Brain microvascular endothelial cell (primary cell): ENCODE data around the gene HIVEP1.

ENCODE experiments used
- DNase-seq: peaks from one replicate; pipeline ENCODE4 v3.0.0-alpha.2; 2020
- H3K27ac ChIP-seq: fragments of 250-450 bp; sonication (Bioruptor Pico); 2 replicates; pipeline ENCODE4 v1.5.1; 2020; ENCODE audit warnings: mild to moderate bottlenecking, moderate library complexity
- H3K27me3 ChIP-seq: fragments of 250-450 bp; sonication (Bioruptor Pico); replicated peaks from 2 replicates; pipeline ENCODE4 v1.5.1; 2020; ENCODE audit warnings: mild to moderate bottlenecking
- H3K36me3 ChIP-seq: fragments of 250-450 bp; sonication (Bioruptor Pico); replicated peaks from 2 replicates; pipeline ENCODE4 v1.5.1; 2020; ENCODE audit warnings: mild to moderate bottlenecking
- H3K4me3 ChIP-seq: 2 replicates; pipeline ENCODE4 v1.5.1; 2011; ENCODE audit warnings: low read depth, mild to moderate bottlenecking, control low read depth, low read length, moderate library complexity
- CTCF ChIP-seq: IDR thresholded peaks from 2 replicates; pipeline ENCODE4 v1.5.1; 2011; ENCODE audit warnings: low read depth, mild to moderate bottlenecking, moderate library complexity, low read length, control low read depth, inconsistent platforms; ENCODE audit errors: missing control alignments
- in situ Hi-C: cut with HindIII; loops from 2 replicates; pipeline ENCODE4 v1.10.0; 2017; ENCODE audit warnings: low sequenced_read_pairs, low pct_ligation_motif_present

The HIVEP1 gene

GRCh38 chr6:11994875-11995461, 17.1 kb upstream of the HIVEP1 start:
- no peaks in the 10 kb centered on the region for H3K36me3 ChIP-seq
- DNase-seq: no peak
- no peak overlapping the region for H3K4me3 ChIP-seq
- in situ Hi-C loops: no loop called here
- no peaks in the 10 kb centered on the region for H3K27me3 ChIP-seq
- TF ChIP-seq CTCF: no peak
- H3K27ac ChIP-seq: no peak overlapping the region

GRCh38 chr6:11996751-11997150, 15.4 kb upstream of the HIVEP1 start:
- no peak for TF ChIP-seq CTCF
- no peaks in the 10 kb centered on the region for H3K27me3 ChIP-seq
- H3K27ac ChIP-seq: no peak overlapping the region
- no peak for DNase-seq
- no peaks in the 10 kb centered on the region for H3K36me3 ChIP-seq
- in situ Hi-C loops: no loop called here
- H3K4me3 ChIP-seq: no peak overlapping the region

- Histone ChIP-seq H3K27ac (no peak overlapping the region), H3K27me3 (no peaks in the 10 kb centered on the region), H3K4me3 (no peak overlapping the region), H3K36me3 (no peaks in the 10 kb centered on the region)
- no peak for TF ChIP-seq CTCF
- peak; percentile 35 for DNase-seq
- in situ Hi-C loops: no loop called here
Observed at GRCh38 chr6:11999246-11999645, 12.9 kb upstream of the HIVEP1 start.

GRCh38 chr6:12000174-12000573, 11.9 kb upstream of the HIVEP1 start:
- in situ Hi-C loops: loop anchor here (25.0 kb wide), 1 partner anchor 238 kb away; no protein-coding TSS in a partner anchor
- no peak for TF ChIP-seq CTCF
- H3K4me3 ChIP-seq: no peak overlapping the region
- no peaks in the 10 kb centered on the region for H3K27me3 ChIP-seq
- no peaks in the 10 kb centered on the region for H3K36me3 ChIP-seq
- H3K27ac ChIP-seq: no peak overlapping the region
- DNase-seq: no peak

- no peak for TF ChIP-seq CTCF
- Histone ChIP-seq H3K4me3 (no peak overlapping the region), H3K27ac (no peak overlapping the region), H3K36me3 (no peaks in the 10 kb centered on the region), H3K27me3 (no peaks in the 10 kb centered on the region)
- in situ Hi-C loops: loop anchor here (25.0 kb wide), 1 partner anchor 239 kb away; no protein-coding TSS in a partner anchor
- DNase-seq: no peak
Observed at GRCh38 chr6:12001004-12001705, 11.0 kb upstream of the HIVEP1 start.
